Measurements from ENCODE around the gene TIMP2. TPM values are rescaled to one million over a fixed set of nuclear protein-coding genes. Genes with fewer than 3 reads are reported as not detected.
"Not testable (repeated sequence)": the region's sequence is repeated elsewhere in the genome, so short reads cannot be mapped to it uniquely, and the experiment has no call there.

Gene TIMP2
- total and polyA plus RNA-seq, 11 donors, result 25.1 to 201 (median 88.3) TPM

GRCh38 chr17:78904371-78904770, 20.8 kb downstream of the TIMP2 start:
- Histone ChIP-seq H3K27me3 (no peaks in the 10 kb centered on the region), H3K27ac (no peak overlapping the region), H3K4me1 (peaks cover 0 to 43% (median 23%) of the 10 kb centered on the region in 12 donors), H3K9me3 (no peaks in the 10 kb centered on the region), H3K36me3 (peaks cover 0 to 30% (median 8%) of the 10 kb centered on the region in 9 donors), H3K4me3 (no peak overlapping the region)
- no peak for ATAC-seq
- intact Hi-C loops (cut with DNase I), result no loop called here
- 83 to 90% (median 87%) methylated on average over 9 of the region's 9 CpGs for WGBS, 4 donors
- DNase-seq, result no peak
- TF ChIP-seq CTCF (IDR thresholded peaks at IDR 0.05) (no peak), POLR2A (IDR thresholded peaks at IDR 0.05) (no peak)

GRCh38 chr17:78903101-78903779, 21.9 kb downstream of the TIMP2 start, which contains the start of gene CEP295NL:
CEP295NL (minus strand) TSS chr17:78903201; CDS start chr17:78901828, 1,373 bp downstream.
- DNase-seq (peak in 1 of 5 donors; percentile 28), ATAC-seq (peak in 1 of 4 donors; percentile 53)
- peaks cover 0 to 30% (median 8%) of the 10 kb centered on the region in 9 donors for H3K36me3 ChIP-seq
- no peaks in the 10 kb centered on the region for H3K9me3 ChIP-seq
- intact Hi-C loops (cut with DNase I), result no loop called here
- H3K27me3 ChIP-seq, result no peaks in the 10 kb centered on the region
- TF ChIP-seq POLR2A (IDR thresholded peaks at IDR 0.05), result no peak
- no peak for TF ChIP-seq CTCF (IDR thresholded peaks at IDR 0.05)
- 72 to 80% (median 76%) methylated on average over 14 to 17 of the region's 17 CpGs for WGBS, 4 donors
- no peak within 1 kb of the TSS for H3K4me3 ChIP-seq
- peak within 1 kb of the TSS in 1 of 12 donors; percentile 31 for H3K27ac ChIP-seq
- peaks cover 0 to 48% (median 30%) of the 10 kb centered on the region in 12 donors for H3K4me1 ChIP-seq

- H3K9me3 ChIP-seq; H3K27me3 ChIP-seq; H3K4me3 ChIP-seq; intact Hi-C loops (cut with DNase I); ATAC-seq; DNase-seq: not testable (repeated sequence)
- WGBS, 4 donors, result 95 to 100% (median 97%) methylated on average over 5 to 8 of the region's 8 CpGs
- Histone ChIP-seq H3K27ac (peak overlapping the region in 1 of 12 donors; percentile 31), H3K36me3 (peaks cover 0 to 30% (median 8%) of the 10 kb centered on the region in 9 donors), H3K4me1 (peaks cover 0 to 55% (median 36%) of the 10 kb centered on the region in 12 donors)
Measured at GRCh38 chr17:78902231-78902630, 23.0 kb downstream of the TIMP2 start.

GRCh38 chr17:78901806-78902205, 23.4 kb downstream of the TIMP2 start:
- 92 to 95% (median 94%) methylated on average over 8 to 10 of the region's 10 CpGs for WGBS, 4 donors
- Histone ChIP-seq H3K9me3 (no peaks in the 10 kb centered on the region), H3K4me3 (no peak overlapping the region), H3K4me1 (peaks cover 2 to 59% (median 40%) of the 10 kb centered on the region in 12 donors), H3K27ac (no peak overlapping the region), H3K27me3 (no peaks in the 10 kb centered on the region), H3K36me3 (peaks cover 0 to 30% (median 8%) of the 10 kb centered on the region in 9 donors)
- TF ChIP-seq CTCF (IDR thresholded peaks at IDR 0.05) (no peak), POLR2A (IDR thresholded peaks at IDR 0.05) (no peak)
- DNase-seq (no peak), ATAC-seq (no peak)
- intact Hi-C loops (cut with DNase I), result no loop called here

All from heart left ventricle (tissue), 16 donors.